NT2/D1 (cell line): ENCODE measurements around the gene CNR1.

Experiments used
- YY1 ChIP-seq: IDR thresholded peaks from 2 replicates; pipeline ENCODE4 v1.6.1; 2011; ENCODE audit not compliant: insufficient read length, insufficient read depth
- ZNF274 ChIP-seq: IDR thresholded peaks from 2 replicates; pipeline ENCODE4 v1.6.1; 2011; ENCODE audit warnings: mild to moderate bottlenecking, low read depth, low read length

DNA sequence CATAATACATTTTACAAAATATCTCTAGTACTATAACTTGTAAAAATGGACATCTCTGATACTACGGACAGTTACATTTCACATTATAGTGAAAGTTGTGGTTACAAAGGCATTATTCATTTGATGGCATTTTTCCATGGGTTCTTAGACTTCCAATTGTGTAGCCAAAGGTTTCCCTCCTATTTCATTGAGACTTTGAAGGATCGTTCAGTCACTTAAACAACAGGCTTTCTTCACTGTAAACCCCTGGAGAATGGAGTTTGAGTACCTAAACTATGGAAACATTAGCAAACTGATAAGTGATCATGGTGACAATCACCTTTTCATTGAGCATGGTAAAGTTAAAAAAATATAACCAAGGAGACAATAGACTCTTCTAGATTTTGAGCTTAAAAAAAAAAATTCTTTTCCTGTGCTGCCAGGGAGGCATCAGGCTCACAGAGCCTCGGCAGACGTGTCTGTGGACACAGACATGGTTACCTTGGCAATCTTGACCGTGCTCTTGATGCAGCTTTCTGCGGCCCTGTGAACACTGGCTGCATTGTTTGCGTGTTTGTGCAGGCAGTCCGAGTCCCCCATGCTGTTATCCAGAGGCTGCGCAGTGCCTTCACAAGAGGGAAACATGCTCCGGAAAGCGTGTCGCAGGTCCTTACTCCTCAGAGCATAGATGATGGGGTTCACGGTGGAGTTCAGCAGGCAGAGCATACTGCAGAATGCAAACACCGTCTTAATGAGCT lies 22.6 kb downstream of the CNR1 start:
- no peak for TF ChIP-seq ZNF274
- no peak for TF ChIP-seq YY1
